Chondrocyte (in vitro differentiated cells): ENCODE data around the gene MSRB2. TPM values are rescaled to one million over a fixed set of nuclear protein-coding genes. Genes with fewer than 3 reads are reported as not detected.

Source experiments
- DNase-seq: peaks from one replicate; pipeline ENCODE4 v3.0.0; 2021; ENCODE audit warnings: mixed read lengths, low spot score
- H3K27ac Mint-ChIP-seq: one replicate; pipeline ENCODE4 v1.8.0; 2021; ENCODE audit warnings: mild to moderate bottlenecking, moderate library complexity, mixed read lengths; ENCODE audit not compliant: unreplicated experiment
- H3K27me3 Mint-ChIP-seq: 2 replicates; pipeline ENCODE4 v1.8.0; 2021; ENCODE audit warnings: low read depth, mixed read lengths
- H3K36me3 Mint-ChIP-seq: 2 replicates; pipeline ENCODE4 v1.8.0; 2021; ENCODE audit warnings: low read depth, mixed read lengths
- H3K4me1 Mint-ChIP-seq: 2 replicates; pipeline ENCODE4 v1.8.0; 2021; ENCODE audit warnings: low read depth, mild to moderate bottlenecking, mixed read lengths
- H3K4me3 Mint-ChIP-seq: one replicate; pipeline ENCODE4 v1.8.0; 2021; ENCODE audit warnings: mild to moderate bottlenecking, moderate library complexity, mixed read lengths; ENCODE audit not compliant: unreplicated experiment
- H3K9me3 Mint-ChIP-seq: 2 replicates; pipeline ENCODE4 v1.8.0; 2021; ENCODE audit warnings: low read depth, mixed read lengths
- total RNA-seq: library from RNA; stranded (reverse); gene quantifications from 3 replicates; pipeline ENCODE4 v1.2.1, GENCODE V29; 2021
- TF ChIP-seq, protein P1 (sequence below): fragments of 200-600 bp; sonication (generic); IDR thresholded peaks from 2 replicates; pipeline ENCODE4 v1.5.0; 2021; ENCODE audit warnings: antibody characterized with exemption, mild to moderate bottlenecking, moderate library complexity

Gene MSRB2
- total RNA-seq, 1 donor from 2014 or later = 18.4 TPM

- TF ChIP-seq, protein P1, sequence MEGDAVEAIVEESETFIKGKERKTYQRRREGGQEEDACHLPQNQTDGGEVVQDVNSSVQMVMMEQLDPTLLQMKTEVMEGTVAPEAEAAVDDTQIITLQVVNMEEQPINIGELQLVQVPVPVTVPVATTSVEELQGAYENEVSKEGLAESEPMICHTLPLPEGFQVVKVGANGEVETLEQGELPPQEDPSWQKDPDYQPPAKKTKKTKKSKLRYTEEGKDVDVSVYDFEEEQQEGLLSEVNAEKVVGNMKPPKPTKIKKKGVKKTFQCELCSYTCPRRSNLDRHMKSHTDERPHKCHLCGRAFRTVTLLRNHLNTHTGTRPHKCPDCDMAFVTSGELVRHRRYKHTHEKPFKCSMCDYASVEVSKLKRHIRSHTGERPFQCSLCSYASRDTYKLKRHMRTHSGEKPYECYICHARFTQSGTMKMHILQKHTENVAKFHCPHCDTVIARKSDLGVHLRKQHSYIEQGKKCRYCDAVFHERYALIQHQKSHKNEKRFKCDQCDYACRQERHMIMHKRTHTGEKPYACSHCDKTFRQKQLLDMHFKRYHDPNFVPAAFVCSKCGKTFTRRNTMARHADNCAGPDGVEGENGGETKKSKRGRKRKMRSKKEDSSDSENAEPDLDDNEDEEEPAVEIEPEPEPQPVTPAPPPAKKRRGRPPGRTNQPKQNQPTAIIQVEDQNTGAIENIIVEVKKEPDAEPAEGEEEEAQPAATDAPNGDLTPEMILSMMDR = no peak
- Mint-ChIP-seq H3K4me1 (no peaks in the 10 kb centered on the region), H3K27ac (no peak overlapping the region), H3K9me3 (no peaks in the 10 kb centered on the region), H3K4me3 (no peak overlapping the region), H3K27me3 (no peaks in the 10 kb centered on the region), H3K36me3 (peaks cover 33% of the 10 kb centered on the region)
- no peak for DNase-seq
These were observed 15.5 kb downstream of the MSRB2 start for GRCh38 chr10:23110722-23111516.

DNA sequence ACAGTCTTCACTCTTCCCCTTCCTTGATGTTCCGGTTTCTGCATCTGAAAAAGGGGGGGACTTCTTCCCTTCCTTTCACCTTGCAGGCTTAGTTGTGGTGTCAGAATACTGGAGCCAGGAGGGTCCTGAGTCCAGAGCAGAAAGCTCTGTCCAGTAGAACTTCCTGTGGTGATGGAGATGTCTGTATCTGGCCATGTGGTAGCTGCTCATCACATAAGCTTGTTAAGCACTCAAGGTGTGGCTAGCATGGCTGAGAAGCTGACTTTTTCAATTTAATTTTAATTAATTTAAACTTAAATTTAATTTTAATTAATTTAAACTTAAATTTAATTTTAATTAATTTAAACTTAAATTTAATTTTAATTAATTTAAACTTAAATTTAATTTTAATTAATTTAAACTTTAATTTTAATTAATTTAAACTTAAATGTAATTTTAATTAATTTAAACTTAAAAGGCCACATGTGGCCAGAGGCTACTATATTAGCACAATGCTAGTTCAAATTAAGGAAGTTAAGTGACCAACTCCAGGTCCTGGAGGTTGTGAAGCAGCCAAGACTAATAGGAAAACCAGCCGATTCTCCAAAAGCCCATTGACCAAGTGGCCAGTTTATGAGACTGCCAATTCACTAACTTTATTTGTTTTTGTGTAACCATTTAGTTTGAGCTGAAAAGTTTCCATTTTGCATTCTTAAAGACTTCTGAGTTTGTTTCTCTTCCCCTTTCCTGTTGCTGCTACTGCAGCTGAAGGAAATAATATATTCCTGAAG lies 16.3 kb downstream of the MSRB2 start:
- Mint-ChIP-seq H3K36me3 (peaks cover 31% of the 10 kb centered on the region), H3K27me3 (no peaks in the 10 kb centered on the region), H3K4me1 (no peaks in the 10 kb centered on the region), H3K9me3 (no peaks in the 10 kb centered on the region), H3K27ac (no peak overlapping the region), H3K4me3 (no peak overlapping the region)
- TF ChIP-seq, protein P1 = no peak
- DNase-seq = no peak

- DNase-seq = no peak
- Mint-ChIP-seq H3K4me3 (no peak overlapping the region), H3K4me1 (no peaks in the 10 kb centered on the region), H3K27ac (no peak overlapping the region), H3K9me3 (no peaks in the 10 kb centered on the region), H3K27me3 (no peaks in the 10 kb centered on the region), H3K36me3 (peaks cover 26% of the 10 kb centered on the region)
- TF ChIP-seq, protein P1 = no peak
These were observed 19.0 kb downstream of the MSRB2 start for GRCh38 chr10:23114228-23114850.

DNA sequence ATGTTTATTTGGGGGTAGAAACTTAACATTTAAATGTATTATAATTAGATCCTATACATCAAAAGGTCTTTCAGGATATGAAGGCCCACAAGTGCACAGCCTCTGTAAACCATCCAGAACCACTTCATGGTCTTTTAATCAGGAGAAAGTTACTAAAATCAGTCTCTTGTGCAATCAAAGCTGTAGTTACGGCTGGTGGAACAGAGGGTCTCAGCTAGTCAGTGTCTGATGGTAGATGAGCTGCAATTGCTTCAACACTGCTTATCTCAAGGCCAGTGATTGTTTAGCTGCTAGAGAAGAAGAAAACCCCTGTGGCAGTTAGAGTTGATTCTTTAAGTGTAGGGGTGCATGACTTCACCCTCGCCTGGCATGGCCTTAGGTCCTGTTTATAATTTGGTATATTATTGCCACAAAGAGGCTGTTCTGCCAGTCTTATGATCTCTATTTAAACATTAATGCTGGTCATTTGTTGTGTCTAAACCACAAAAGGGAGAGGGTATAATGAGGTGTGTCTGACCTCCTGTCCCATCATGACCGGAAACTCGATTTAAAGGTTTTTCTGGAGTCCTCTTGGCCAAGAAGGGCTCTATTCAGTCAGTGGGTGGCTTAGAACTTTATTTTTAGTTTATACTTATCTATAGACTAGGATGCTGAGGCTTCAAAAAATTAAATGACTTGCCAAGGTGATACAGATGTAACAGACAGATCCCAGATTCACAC lies 21.3 kb downstream of the MSRB2 start:
- H3K36me3 Mint-ChIP-seq = peaks cover 32% of the 10 kb centered on the region
- no peaks in the 10 kb centered on the region for H3K9me3 Mint-ChIP-seq
- TF ChIP-seq, protein P1 = no peak
- no peaks in the 10 kb centered on the region for H3K27me3 Mint-ChIP-seq
- H3K4me3 Mint-ChIP-seq = no peak overlapping the region
- no peak for DNase-seq
- no peak overlapping the region for H3K27ac Mint-ChIP-seq
- H3K4me1 Mint-ChIP-seq = no peaks in the 10 kb centered on the region
